Measurements from ENCODE around the gene SLC25A26.

SLC25A26 gene

DNA sequence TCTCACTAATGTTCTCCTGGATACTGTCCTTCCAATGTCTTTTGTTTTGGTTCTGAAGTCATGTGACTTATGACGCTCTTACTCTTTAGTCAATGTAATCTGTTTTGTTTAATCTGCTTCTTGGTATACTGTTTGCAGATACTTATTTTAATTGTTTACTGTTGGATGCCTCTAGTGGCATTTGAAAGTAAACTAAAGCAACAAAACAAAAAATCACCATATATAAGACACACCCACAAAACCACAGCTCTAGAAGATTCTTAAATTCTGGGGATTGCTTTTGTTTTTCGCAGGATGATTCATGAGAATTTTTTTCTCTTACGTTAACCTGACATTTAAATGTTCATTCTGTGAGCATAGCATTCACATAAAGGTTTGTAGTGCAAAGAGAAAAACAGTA, 16.8 kb downstream of the SLC25A26 start:
- no peak overlapping the region for H3K27ac ChIP-seq
- in situ Hi-C loops (cut with HindIII; ENCODE audit: low pct_ligation_motif_present, low sequenced_read_pairs), result no loop called here
- peaks cover 3% of the 10 kb centered on the region for H3K36me3 ChIP-seq (replicated peaks)
- no peak overlapping the region for H3K4me3 ChIP-seq (ENCODE audit: low read depth, low read length)
- TF ChIP-seq, protein P1, sequence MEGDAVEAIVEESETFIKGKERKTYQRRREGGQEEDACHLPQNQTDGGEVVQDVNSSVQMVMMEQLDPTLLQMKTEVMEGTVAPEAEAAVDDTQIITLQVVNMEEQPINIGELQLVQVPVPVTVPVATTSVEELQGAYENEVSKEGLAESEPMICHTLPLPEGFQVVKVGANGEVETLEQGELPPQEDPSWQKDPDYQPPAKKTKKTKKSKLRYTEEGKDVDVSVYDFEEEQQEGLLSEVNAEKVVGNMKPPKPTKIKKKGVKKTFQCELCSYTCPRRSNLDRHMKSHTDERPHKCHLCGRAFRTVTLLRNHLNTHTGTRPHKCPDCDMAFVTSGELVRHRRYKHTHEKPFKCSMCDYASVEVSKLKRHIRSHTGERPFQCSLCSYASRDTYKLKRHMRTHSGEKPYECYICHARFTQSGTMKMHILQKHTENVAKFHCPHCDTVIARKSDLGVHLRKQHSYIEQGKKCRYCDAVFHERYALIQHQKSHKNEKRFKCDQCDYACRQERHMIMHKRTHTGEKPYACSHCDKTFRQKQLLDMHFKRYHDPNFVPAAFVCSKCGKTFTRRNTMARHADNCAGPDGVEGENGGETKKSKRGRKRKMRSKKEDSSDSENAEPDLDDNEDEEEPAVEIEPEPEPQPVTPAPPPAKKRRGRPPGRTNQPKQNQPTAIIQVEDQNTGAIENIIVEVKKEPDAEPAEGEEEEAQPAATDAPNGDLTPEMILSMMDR (IDR thresholded peaks at IDR 0.05; ENCODE audit: low read depth, low read length, missing control alignments), result no peak
- no peak for DNase-seq
- no peaks in the 10 kb centered on the region for H3K27me3 ChIP-seq (replicated peaks)

DNA sequence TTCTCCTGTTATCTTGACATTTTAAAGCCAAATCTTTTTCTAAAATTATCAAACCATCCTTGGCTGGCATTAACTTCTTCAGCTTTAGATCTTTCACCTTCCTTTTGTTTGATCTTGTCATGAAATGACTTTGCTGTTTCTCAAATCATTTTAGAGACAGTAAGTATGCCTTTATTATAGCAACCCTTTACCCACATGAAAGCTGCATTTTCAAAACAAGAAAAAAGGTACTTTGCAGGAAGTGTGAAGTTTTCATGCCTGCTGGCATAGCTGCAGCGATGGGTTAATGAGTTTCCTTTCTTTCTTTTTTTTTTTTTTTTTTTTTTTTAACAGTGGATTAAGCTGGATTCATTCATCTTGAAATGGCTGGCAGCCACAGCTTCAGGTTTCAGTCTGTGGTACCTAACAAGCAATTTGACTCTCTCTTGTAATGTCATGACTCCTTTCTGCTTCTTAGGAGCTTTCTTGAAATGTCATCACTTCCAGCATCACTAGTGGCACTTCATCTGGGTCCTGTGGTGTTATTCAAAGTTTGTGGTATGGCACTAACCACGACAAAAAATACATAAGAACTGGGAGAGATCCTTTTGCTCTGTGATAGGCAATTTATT, 18.8 kb downstream of the SLC25A26 start:
- TF ChIP-seq, protein P1 (IDR thresholded peaks at IDR 0.05; ENCODE audit: low read depth, low read length, missing control alignments), result no peak
- in situ Hi-C loops (cut with HindIII; ENCODE audit: low pct_ligation_motif_present, low sequenced_read_pairs), result no loop called here
- H3K4me3 ChIP-seq (ENCODE audit: low read depth, low read length), result no peak overlapping the region
- H3K27me3 ChIP-seq (replicated peaks), result no peaks in the 10 kb centered on the region
- H3K27ac ChIP-seq, result no peak overlapping the region
- H3K36me3 ChIP-seq (replicated peaks), result peaks cover 3% of the 10 kb centered on the region
- no peak for DNase-seq

DNA sequence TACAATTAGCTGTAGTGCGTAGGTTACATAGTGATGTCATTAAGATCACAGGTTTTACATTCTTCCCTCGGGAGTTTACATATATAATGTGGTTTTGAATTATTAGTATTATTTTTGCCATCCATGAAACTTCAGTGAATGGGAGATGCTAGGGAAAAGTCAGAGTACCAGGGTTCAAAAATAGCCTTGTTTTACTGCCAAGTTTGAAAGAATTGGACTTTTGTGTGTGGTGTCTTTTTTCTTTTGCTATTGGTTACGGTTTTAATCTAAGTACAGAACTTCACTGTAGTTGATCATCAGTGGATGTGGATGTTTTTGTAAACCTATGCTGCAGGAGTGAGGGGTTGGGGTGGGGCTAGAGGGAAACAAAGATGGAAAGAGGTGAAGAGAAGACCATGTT, 20.7 kb downstream of the SLC25A26 start:
- Histone ChIP-seq H3K27ac (no peak overlapping the region), H3K27me3 (replicated peaks) (no peaks in the 10 kb centered on the region), H3K36me3 (replicated peaks) (peaks cover 3% of the 10 kb centered on the region), H3K4me3 (ENCODE audit: low read depth, low read length) (no peak overlapping the region)
- DNase-seq, result no peak
- TF ChIP-seq, protein P1 (IDR thresholded peaks at IDR 0.05; ENCODE audit: low read depth, low read length, missing control alignments), result no peak
- in situ Hi-C loops (cut with HindIII; ENCODE audit: low pct_ligation_motif_present, low sequenced_read_pairs), result no loop called here

DNA sequence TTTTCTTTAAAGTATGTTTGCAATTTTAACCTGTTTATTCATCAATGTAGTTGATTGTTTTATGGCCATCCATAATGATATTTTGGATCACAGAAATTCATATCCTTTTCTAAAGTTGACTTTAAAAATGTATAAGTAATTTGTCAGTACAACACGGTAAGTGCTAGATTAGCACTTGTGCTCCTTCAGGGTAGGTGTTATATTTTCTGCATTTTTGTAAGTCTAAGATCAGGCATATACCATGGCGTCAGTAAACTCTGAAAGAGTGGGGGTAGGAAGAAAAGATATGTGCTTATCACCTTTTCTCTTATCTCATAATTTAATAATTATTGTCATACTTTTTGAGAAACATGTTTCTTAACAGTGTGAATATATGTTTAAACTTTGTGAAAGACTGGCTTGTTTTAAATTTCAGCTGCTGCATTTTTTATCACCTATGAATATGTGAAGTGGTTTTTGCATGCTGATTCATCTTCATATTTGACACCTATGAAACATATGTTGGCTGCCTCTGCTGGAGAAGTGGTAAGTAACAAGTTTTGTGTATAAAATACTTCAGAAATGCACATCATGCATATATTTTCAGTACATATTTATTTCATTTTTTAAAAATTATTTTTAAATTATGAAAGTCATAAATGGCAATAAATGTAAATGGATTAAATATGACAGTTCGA, 22.1 kb downstream of the SLC25A26 start:
- TF ChIP-seq, protein P1 (IDR thresholded peaks at IDR 0.05; ENCODE audit: low read depth, low read length, missing control alignments), result no peak
- in situ Hi-C loops (cut with HindIII; ENCODE audit: low pct_ligation_motif_present, low sequenced_read_pairs), result no loop called here
- H3K36me3 ChIP-seq (replicated peaks), result peaks cover 3% of the 10 kb centered on the region
- no peaks in the 10 kb centered on the region for H3K27me3 ChIP-seq (replicated peaks)
- H3K4me3 ChIP-seq (ENCODE audit: low read depth, low read length), result no peak overlapping the region
- no peak for DNase-seq
- H3K27ac ChIP-seq, result no peak overlapping the region

DNA sequence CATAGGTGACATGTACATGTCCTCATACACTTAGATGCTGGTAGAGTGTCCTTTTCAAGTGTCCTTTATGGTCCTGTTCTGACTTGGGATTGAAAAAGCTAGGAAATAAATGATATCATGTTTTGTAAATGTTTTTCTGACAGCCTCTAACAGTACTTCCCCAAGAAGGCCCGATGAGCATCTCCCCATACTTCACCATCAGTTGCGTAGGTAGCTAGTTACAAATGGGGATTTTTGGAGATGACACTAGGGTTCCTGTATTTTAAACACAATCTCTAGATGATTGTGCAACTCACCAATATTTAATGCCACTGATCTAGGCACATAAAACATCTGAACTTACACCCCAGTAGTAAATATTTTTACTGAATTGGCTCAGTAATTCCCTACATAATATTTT, 27.8 kb downstream of the SLC25A26 start:
- Histone ChIP-seq H3K27ac (no peak overlapping the region), H3K27me3 (replicated peaks) (no peaks in the 10 kb centered on the region), H3K36me3 (replicated peaks) (no peaks in the 10 kb centered on the region), H3K4me3 (ENCODE audit: low read depth, low read length) (no peak overlapping the region)
- no peak for DNase-seq
- TF ChIP-seq, protein P1 (IDR thresholded peaks at IDR 0.05; ENCODE audit: low read depth, low read length, missing control alignments), result no peak
- in situ Hi-C loops (cut with HindIII; ENCODE audit: low pct_ligation_motif_present, low sequenced_read_pairs), result no loop called here
